ENCODE results near the gene SUSD4.
A peak's percentile ranks its signal among the peaks of the same experiment; 100 is the strongest.
"Not testable (repeated sequence)": the region's sequence is repeated elsewhere in the genome, so short reads cannot be mapped to it uniquely, and the experiment has no call there.

Gene SUSD4

DNA sequence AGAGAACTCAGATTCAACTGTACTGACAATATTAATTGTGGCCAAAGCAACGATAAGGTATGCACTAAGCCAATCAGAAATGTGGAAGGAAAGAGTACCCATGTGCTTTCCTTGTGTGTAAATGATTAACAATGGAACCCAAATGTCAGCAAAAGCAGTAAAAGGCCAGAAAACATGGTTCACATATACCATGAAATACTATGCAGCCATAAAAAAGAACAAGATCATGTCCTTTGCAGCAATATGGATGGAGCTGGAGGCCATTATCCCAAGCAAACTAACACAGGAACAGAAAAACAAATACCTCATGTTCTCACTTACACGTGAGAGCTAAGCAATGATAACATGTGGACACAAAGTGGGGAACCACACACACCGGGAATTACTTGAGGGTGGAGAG, 78.5 kb downstream of the SUSD4 start:
- no peak for DNase-seq

GRCh38 chr1:223283697-223284096, 80.3 kb downstream of the SUSD4 start:
- not testable (repeated sequence) for DNase-seq

GRCh38 chr1:223278311-223278710, 85.7 kb downstream of the SUSD4 start:
- DNase-seq = not testable (repeated sequence)

DNA sequence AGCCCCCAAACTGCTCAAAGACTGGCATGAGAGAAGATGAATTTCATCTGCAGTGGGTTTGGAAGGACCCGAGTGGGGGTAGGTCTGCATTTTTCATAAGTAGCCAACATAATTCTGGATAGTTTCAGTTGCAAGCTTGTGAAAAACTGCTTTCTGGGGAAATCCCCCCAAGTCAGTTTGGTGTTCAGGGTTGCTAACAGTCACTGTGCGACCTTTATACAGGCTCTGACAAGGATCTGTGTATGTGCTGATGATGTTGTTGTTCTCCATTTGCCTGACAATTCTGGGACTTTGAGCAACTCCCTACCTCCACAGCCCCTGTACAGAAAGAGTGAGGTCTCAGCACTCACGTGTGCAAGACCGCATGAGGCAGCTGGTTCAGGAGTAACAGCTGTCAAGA, 87.9 kb downstream of the SUSD4 start:
- no peak for DNase-seq

DNA sequence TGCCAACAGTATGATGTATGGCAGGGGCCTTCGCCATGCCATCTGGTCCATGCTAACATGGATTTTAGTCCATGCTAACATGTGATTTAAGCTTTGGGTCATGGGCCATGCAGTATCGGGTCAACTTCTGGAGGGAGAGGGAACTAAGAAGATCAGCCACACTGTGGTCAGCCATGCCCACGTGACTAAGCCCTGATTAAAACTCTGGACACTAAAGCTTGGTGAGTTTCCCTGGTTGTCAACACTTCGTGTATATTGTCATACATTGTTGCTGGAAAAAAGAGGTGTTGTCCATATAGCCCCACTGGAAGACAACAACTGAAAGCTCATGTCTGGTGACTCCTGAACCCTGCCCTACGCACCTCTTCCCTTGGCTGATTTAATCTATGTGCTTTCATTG, 90.5 kb downstream of the SUSD4 start:
- DNase-seq = no peak

DNA sequence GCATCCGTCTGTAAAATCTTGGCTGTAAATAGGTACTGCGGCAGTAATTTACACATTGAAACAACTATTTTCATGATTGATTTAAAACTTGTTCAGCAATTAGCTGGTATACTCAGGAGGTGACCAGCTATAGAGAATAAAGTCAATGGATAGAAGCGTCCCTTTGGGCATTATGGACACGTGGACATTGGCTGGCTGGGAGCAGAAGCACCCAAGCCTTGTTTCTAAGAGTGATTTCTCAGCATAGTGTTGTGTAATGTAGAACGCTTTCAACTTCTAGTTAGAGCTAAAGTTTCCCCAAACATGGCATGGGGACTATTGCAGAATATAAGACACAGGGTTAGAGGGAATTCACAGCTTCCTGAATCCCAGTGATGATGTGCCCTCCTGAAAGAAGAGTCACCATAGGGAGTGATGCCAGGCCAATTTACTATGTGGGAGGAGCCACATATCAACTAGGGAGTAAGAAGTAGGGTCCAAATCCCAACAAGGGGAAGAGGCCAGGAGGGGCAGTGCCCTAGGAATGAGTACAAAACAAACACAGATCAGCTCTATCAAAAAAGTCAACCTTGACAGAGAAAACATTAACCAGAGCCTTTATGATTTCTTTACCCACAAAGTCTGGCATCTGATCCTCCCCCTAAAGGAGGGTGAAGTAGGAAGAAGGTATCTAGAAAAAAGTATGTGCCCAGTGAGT, 92.7 kb downstream of the SUSD4 start:
- DNase-seq = peak; percentile 7

DNA sequence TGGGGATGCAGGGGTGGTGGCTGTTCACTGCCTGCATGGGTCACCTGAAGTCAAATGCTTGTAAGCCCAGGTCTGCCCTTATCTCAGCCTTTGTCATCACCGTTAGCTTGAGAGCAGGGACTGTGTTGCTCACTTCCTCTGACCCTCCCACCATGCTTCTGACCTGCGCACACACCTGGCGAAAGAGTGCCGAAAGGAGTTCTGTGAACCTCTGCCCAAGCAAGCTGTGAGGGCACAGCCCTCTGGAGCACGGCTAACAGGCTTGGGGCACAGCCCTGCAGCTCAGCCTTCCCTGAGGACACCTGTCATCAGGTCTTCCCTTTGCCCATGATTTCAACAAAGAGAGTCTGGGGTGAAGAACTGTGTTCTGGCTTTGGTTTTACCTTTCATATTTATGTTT, 93.8 kb downstream of the SUSD4 start:
- no peak for DNase-seq

DNA sequence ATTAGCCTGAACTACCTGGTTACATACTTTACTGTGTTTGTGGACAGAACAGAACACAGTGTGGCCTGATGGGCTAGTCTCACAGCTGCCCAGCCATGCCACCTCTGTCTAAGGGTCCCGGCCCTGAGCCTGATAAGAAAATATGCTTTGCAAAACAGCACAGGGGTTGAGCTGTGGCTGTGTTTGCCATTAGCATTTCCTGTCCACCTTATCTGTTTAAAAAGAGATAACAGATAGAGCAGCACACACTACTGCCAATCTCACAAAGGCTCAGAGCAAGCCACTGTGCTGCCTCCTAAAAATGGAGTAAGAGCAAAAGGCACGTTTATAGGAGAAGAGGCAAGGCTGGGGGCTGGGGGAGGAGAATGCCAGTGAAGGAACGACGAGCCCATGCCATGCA, 95.0 kb downstream of the SUSD4 start:
- DNase-seq = no peak

DNA sequence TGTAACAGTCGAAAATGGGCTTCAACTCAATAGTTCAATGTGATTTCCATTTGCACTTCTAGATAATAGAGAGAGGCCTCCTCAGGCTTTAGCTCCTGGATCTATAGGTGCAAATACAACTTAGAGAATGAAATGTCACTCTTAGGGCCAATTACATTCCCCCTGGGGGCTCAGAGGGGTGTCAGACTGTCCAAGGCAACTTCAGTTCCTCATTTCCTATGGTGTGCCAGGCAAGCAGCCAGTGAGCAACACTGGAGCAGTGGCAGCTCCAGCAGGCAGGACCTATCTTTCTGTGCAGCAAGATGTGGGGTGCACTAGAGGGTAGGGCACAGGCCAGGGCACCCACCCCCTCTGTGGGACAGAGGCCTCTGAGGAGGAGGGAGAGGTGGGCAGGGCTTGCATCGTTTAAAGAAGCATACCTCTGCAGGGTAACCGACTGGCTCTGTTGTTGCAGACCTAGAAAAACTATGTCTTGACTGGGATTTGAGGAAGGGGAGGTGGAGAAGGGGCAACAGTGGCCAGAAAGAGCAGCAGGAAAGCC, 97.3 kb downstream of the SUSD4 start:
- DNase-seq = no peak

DNA sequence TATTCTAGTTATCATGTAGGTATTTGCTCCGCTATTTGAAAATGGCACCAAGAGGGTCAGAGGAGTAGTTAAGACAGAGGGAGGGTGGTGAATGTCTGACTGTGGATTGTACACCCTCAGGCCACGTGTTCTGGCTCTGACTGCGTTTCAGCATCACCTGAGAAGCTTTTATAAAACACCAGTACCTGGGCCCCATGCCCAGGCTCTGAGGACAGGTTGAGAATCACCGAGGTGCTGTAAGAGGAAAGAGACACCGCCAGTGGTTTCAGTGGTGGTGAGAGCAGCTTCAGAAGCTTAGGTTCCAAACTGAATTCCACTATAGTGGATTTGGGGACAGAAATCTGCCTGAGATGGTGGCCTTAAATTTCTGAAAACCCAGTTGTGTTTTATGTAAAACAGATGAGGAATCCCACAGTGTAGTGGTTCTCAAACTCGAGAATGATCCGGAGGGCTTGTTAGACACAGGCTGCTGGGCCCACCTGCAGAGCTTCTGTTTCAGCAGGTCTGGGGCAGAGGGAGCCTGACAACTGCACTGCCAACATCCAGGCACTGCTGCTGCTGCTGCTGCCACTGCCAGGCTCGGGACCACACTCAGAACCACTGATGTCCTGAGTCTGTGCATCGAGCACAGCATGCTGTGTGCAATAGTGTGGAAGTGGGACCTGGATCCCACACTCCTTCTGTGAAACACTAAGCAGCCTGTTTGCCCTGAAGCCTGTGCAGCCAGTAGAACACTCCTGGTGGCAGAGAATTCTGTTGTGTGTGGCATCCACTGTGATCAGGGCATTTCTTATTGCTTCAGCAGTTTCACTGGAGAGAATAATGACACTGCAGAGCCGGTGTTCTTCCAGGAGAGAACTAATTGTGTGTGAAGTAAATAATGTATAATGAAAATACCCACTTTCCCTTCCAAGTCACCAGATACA, 98.7 kb downstream of the SUSD4 start:
- no peak for DNase-seq

DNA sequence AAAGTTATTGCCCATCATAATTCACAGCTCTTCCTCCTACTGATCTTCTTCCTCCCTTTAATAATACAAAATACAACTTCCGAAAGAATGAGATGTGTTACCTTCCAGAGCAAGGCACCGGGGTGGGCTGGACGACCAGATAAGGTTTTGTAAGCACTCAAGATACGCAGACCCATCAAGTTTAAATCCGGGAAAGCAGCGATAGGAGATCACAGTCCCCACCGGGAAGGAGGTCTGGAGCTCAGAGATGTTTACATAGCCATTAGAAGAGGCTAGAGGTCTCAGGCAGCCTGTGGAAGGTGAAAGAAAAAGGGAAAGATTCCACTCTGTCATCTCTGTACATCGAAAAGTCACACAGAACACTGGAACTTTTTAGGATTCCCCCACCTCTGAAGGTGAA, 99.4 kb downstream of the SUSD4 start:
- DNase-seq = no peak

GRCh38 chr1:223261914-223262313, 102.1 kb downstream of the SUSD4 start:
- no peak for DNase-seq

- DNase-seq = no peak
Observed at GRCh38 chr1:223260712-223261111, 103.3 kb downstream of the SUSD4 start.

GRCh38 chr1:223259462-223259861, 104.5 kb downstream of the SUSD4 start:
- no peak for DNase-seq

DNA sequence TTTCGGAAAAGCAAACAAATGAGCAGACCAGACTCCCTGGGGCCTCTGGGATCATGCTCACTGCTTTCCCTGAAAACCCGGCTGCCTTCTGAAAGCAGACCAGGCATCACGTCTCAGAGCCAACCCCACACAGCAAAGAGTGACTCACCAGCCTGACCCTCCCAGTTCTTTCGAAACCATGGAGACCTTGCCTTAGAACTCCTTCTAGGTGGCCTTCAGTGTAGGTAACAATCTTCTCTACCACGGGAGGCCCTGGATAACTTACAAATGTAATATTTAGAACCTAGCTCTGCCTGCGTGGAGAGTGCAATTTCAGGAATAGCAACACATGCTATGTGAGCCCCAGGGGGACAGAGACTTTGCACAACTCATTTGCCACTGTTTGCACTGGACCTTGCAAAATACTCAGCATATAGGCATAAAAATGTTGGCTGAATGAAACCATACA, 105.2 kb downstream of the SUSD4 start:
- peak; percentile 22 for DNase-seq

DNA sequence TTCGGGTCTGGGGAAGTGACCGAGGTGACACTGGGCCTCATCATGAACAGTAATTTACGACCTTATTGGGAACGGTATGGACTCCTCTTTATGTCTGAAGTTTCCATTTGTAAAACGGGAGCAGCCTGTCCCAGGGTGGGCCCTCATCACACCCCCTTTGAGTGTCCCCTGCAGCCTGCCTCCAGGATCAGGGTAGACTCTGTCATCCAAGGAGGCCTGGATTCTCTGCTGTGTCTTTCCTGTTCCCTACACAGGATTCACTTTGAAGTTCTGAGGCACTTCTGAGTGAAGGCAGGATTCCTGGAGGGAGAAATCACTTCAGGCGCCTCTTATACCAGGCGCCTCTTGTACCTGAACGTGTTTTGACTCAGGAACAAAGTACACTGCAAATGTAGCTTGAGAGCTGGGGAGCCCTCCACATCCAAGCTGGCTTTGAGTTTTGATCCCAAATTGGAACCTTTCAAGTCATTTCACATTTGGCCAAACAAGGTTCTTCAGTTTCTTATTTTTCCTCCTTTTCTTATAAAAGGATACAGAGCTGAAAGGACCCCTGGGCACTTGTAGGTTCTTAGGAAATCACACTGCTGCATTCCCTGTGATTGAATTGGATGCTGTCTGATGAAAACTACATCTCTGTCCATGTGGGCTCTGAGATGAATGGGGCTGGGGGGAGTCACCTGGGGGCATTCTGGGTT, 106.0 kb downstream of the SUSD4 start:
- DNase-seq = no peak

GRCh38 chr1:223256034-223256433, 107.9 kb downstream of the SUSD4 start:
- DNase-seq = no peak

DNA sequence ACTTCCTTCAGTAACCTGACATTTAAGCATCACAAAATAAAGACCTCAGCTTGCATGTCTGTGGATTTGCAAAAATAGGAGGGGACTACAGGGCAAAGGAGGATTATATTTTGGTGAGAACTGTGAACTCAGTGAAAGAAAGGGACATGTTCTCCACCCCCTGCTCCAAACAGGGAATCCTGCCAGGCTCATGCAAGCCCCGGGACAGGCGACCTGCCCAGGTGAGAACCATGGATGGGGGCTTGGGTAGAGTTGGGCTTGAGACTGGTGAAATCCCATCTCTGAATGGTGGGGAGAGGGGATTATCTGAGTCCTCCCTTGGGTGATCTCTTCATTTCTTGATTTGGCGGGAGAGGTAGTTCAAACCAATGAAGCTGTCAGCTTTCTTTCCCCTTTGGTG, 110.1 kb downstream of the SUSD4 start:
- DNase-seq = no peak

DNA sequence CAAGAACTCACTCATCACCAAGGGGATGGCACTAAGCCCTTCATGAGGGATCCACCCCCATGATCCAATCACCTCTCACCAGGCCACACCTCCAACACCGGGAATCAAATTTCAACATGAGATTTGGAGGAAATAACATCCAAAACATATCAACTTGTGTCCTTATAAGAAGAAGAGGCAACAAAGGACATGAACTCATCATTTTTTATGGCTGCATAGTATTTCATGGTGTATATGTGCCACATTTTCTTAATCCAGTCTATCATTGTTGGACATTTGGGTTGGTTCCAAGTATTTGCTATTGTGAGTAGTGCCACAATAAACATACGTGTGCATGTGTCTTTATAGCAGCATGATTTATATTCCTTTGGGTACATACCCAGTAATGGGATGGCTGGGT, 112.6 kb downstream of the SUSD4 start:
- not testable (repeated sequence) for DNase-seq

- no peak for DNase-seq
Observed at GRCh38 chr1:223250632-223251015, 113.4 kb downstream of the SUSD4 start.

DNA sequence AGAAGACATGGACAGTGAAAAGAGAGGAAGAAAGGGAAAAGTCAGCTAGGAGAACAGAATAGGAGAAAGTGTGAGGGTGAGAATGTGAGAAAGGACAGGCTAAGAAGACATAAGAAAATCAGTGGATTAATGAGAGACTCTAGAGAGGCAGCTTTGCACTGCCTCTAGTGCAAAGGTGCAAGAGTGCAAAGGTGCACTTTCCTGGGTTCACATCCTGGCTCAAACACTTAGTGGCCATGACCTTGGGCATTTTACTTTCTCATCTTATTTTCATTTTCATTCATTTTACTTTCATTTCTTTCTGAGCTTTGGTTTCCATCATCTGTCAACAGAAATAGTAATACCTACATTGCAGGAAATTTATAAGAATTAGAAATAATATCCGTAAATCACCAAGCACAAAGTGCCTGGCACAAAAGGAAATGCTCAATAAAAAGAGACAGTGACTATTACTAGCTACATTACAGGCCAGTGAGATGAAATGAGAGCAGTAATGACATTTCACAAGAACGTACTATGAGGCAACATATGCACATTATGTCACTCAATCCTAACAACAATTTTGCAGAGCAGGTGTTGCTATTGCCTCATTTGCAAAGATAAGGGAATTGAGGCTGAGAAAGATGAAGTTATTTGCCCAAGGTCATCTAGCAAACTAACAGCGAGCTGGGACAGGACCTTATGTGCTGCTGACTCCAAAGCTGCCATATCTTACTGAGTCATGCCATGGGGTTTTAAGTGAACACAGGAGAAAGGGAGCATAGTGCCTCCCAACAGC, 113.9 kb downstream of the SUSD4 start:
- DNase-seq = no peak

GRCh38 chr1:223248770-223249140, 115.2 kb downstream of the SUSD4 start:
- peak; percentile 36 for DNase-seq

Data from DMS53 (cell line).